OCI-LY3 (cell line): ENCODE data around the gene TRIM46.

ENCODE experiments used
- H2AFZ ChIP-seq: fragments of 200-600, 300-600 bp; shearing (Covaris generic); 2 replicates; pipeline ENCODE4 v1.6.0; 2014; ENCODE audit warnings: antibody characterized with exemption, low read depth, low read length
- H3K27ac ChIP-seq: fragments of 200-600, 300-600 bp; sonication (generic); 2 replicates; pipeline ENCODE4 v1.5.1; 2014; ENCODE audit warnings: mild to moderate bottlenecking, low read length, moderate library complexity, mixed read lengths
- H3K27me3 ChIP-seq: fragments of 200-600, 300-600 bp; sonication (generic); 2 replicates; pipeline ENCODE4 v1.6.1; 2014; ENCODE audit warnings: low read depth, low read length, mixed read lengths
- H3K36me3 ChIP-seq: fragments of 200-600, 300-600 bp; sonication (generic); replicated peaks from 2 replicates; pipeline ENCODE3; 2014; ENCODE audit warnings: low read depth, low read length, mixed read lengths
- H3K4me1 ChIP-seq: fragments of 300-600, 200-600 bp; sonication (generic); 2 replicates; pipeline ENCODE4 v1.6.1; 2014; ENCODE audit warnings: low read length, mixed read lengths
- H3K4me2 ChIP-seq: fragments of 200-600, 300-600 bp; sonication (generic); 2 replicates; pipeline ENCODE4 v1.6.1; 2014; ENCODE audit warnings: low read length, mixed read lengths
- H3K4me3 ChIP-seq: fragments of 300-600, 200-600 bp; sonication (generic); 2 replicates; pipeline ENCODE4 v1.5.1; 2014; ENCODE audit warnings: antibody characterized with exemption, mild to moderate bottlenecking, low read length, moderate library complexity
- H3K79me2 ChIP-seq: fragments of 300-600, 200-600 bp; shearing (Covaris generic); 2 replicates; pipeline ENCODE4 v1.6.1; 2014; ENCODE audit warnings: mild to moderate bottlenecking, low read length, mixed read lengths
- H3K9ac ChIP-seq: fragments of 300-600, 200-600 bp; shearing (Covaris generic); 2 replicates; pipeline ENCODE4 v1.6.0; 2014; ENCODE audit warnings: mild to moderate bottlenecking, low read length, moderate library complexity
- H3K9me3 ChIP-seq: fragments of 200-600, 300-600 bp; shearing (Covaris generic); 2 replicates; pipeline ENCODE4 v1.6.1; 2014; ENCODE audit warnings: low read length, mixed read lengths; ENCODE audit not compliant: insufficient read depth
- H4K20me1 ChIP-seq: fragments of 200-600, 300-600 bp; sonication (generic); 2 replicates; pipeline ENCODE4 v1.6.1; 2016; ENCODE audit warnings: low read length, mixed read lengths; ENCODE audit not compliant: insufficient read depth
- CTCF ChIP-seq: fragments of 200-600, 300-600 bp; sonication (generic); IDR thresholded peaks from 2 replicates; pipeline ENCODE4 v1.5.1; 2014; ENCODE audit warnings: antibody characterized with exemption, low read length, low read depth
- EZH2phosphoT487 ChIP-seq: fragments of 200-600 bp; shearing (Covaris generic); IDR thresholded peaks from 2 replicates; pipeline ENCODE4 v1.6.1; 2018; ENCODE audit warnings: antibody characterized with exemption, mixed run types, low read depth

TRIM46 gene

GRCh38 chr1:155178441-155179111 lies 4.9 kb downstream of the TRIM46 start:
- Histone ChIP-seq H3K4me2 (no peak overlapping the region), H3K27ac (no peak overlapping the region), H3K4me3 (no peak overlapping the region), H3K79me2 (no peaks in the 10 kb centered on the region), H4K20me1 (no peaks in the 10 kb centered on the region), H3K27me3 (no peaks in the 10 kb centered on the region), H2AFZ (no peak overlapping the region), H3K4me1 (peaks cover 22% of the 10 kb centered on the region), H3K9ac (no peak overlapping the region), H3K9me3 (no peaks in the 10 kb centered on the region), H3K36me3 (peaks cover 19% of the 10 kb centered on the region)
- TF ChIP-seq CTCF (no peak), EZH2phosphoT487 (no peak)

GRCh38 chr1:155179112-155180031 lies 5.7 kb downstream of the TRIM46 start:
- peaks cover 19% of the 10 kb centered on the region for H3K36me3 ChIP-seq
- no peaks in the 10 kb centered on the region for H3K9me3 ChIP-seq
- no peaks in the 10 kb centered on the region for H3K79me2 ChIP-seq
- no peaks in the 10 kb centered on the region for H3K27me3 ChIP-seq
- no peak overlapping the region for H3K4me3 ChIP-seq
- H3K4me2 ChIP-seq: no peak overlapping the region
- no peak overlapping the region for H2AFZ ChIP-seq
- TF ChIP-seq CTCF: no peak
- no peak for TF ChIP-seq EZH2phosphoT487
- no peak overlapping the region for H3K9ac ChIP-seq
- no peaks in the 10 kb centered on the region for H4K20me1 ChIP-seq
- no peak overlapping the region for H3K27ac ChIP-seq
- H3K4me1 ChIP-seq: peaks cover 21% of the 10 kb centered on the region

GRCh38 chr1:155181371-155182051 lies 7.9 kb downstream of the TRIM46 start:
- H3K36me3 ChIP-seq: peaks cover 19% of the 10 kb centered on the region
- H3K4me3 ChIP-seq: no peak overlapping the region
- H3K27ac ChIP-seq: no peak overlapping the region
- peaks cover 31% of the 10 kb centered on the region for H3K4me1 ChIP-seq
- H3K9me3 ChIP-seq: no peaks in the 10 kb centered on the region
- H3K9ac ChIP-seq: no peak overlapping the region
- no peaks in the 10 kb centered on the region for H4K20me1 ChIP-seq
- TF ChIP-seq EZH2phosphoT487 (no peak), CTCF (no peak)
- no peak overlapping the region for H2AFZ ChIP-seq
- no peaks in the 10 kb centered on the region for H3K27me3 ChIP-seq
- no peaks in the 10 kb centered on the region for H3K79me2 ChIP-seq
- H3K4me2 ChIP-seq: no peak overlapping the region

GRCh38 chr1:155182052-155182550 lies 8.5 kb downstream of the TRIM46 start:
- H3K9ac ChIP-seq: no peak overlapping the region
- H3K79me2 ChIP-seq: no peaks in the 10 kb centered on the region
- H3K4me3 ChIP-seq: no peak overlapping the region
- H3K4me2 ChIP-seq: no peak overlapping the region
- H2AFZ ChIP-seq: no peak overlapping the region
- TF ChIP-seq EZH2phosphoT487 (no peak), CTCF (no peak)
- peaks cover 19% of the 10 kb centered on the region for H3K36me3 ChIP-seq
- no peaks in the 10 kb centered on the region for H3K9me3 ChIP-seq
- H3K27ac ChIP-seq: no peak overlapping the region
- H3K27me3 ChIP-seq: no peaks in the 10 kb centered on the region
- H3K4me1 ChIP-seq: peaks cover 26% of the 10 kb centered on the region
- no peaks in the 10 kb centered on the region for H4K20me1 ChIP-seq
